Gastrocnemius medialis (tissue), 4 donors: ENCODE measurements around the gene PLA2R1. TPM values are rescaled to one million over a fixed set of nuclear protein-coding genes. Genes with fewer than 3 reads are reported as not detected.
A peak's percentile ranks its signal among the peaks of the same experiment; 100 is the strongest.

Source experiments
- ATAC-seq, 2 donors: fragments of 150-250 bp; one replicate each; pipeline ENCODE4 v1.9.1; 2016
- DNase-seq, 2 donors: peaks; one replicate each; pipeline ENCODE4 v3.0.0-alpha.2; 2019
- H3K27ac ChIP-seq, 4 donors: fragments of 200-600 bp; sonication (generic); 1 replicate in 1 of 4; 2 replicates in 3 of 4; pipeline ENCODE4 v1.5.1; 2016 to 2018; ENCODE audit warnings: mild to moderate bottlenecking in 2 of 4, moderate library complexity in 1 of 4
- H3K27me3 ChIP-seq, 3 donors: fragments of 200-600 bp; sonication (generic) in 2 of 3; 1 replicate in 1 of 3; 2 replicates in 2 of 3; pipeline versions ENCODE4 v1.5.1 to v1.6.0; 2016 to 2019; ENCODE audit warnings: mild to moderate bottlenecking in 1 of 3, moderate library complexity in 1 of 3
- H3K36me3 ChIP-seq, 2 donors: fragments of 200-600 bp; sonication (generic) in 1 of 2; one replicate each; pipeline ENCODE4 v1.5.1; 2017 to 2018
- H3K4me1 ChIP-seq, 2 donors: fragments of 200-600 bp; sonication (generic) in 1 of 2; one replicate each; pipeline ENCODE4 v1.5.1; 2016 to 2017; ENCODE audit warnings: mild to moderate bottlenecking in 2 of 2
- H3K4me3 ChIP-seq, 4 donors: fragments of 200-600 bp; sonication (generic) in 3 of 4; 1 replicate in 1 of 4; 2 replicates in 3 of 4; pipeline ENCODE4 v1.5.1; 2016 to 2019; ENCODE audit warnings: mild to moderate bottlenecking in 2 of 4
- H3K9me3 ChIP-seq, 3 donors: fragments of 200-600 bp; sonication (generic) in 2 of 3; 1 replicate in 1 of 3; 2 replicates in 2 of 3; pipeline ENCODE4 v1.5.1; 2016 to 2019
- POLR2A ChIP-seq, 2 donors: fragments of 450-650 bp; IDR thresholded peaks; one replicate each; pipeline ENCODE4 v1.6.1; 2017; ENCODE audit warnings: antibody characterized with exemption in 2 of 2, mild to moderate bottlenecking in 2 of 2, moderate library complexity in 2 of 2
- in situ Hi-C, 4 donors: fragments of 200-750 bp; cut with MboI; loops; one replicate each; pipeline versions ENCODE4 v1.15.0 to v1.8.0; 2017; ENCODE audit warnings: low sequenced_read_pairs in 4 of 4
- intact Hi-C: fragments of 100-400 bp; cut with DNase I; formaldehyde crosslinking; loops from one replicate; pipeline ENCODE4 v1.15.1; 2023; ENCODE audit warnings: low total_unique reads
- total RNA-seq, 4 donors: library from RNA; depleted of rRNA; stranded (reverse); fragments of >200 nt; gene quantifications; one replicate each; pipeline versions ENCODE4 v1.1.0 to v1.2.3, GENCODE V29; 2016
- TF ChIP-seq, protein P1 (sequence below), 5 experiments: fragments of 450-650 bp in 3 of 5; fragments of 200-600 bp in 2 of 5; sonication (generic) in 2 of 5; IDR thresholded peaks in 4 of 5; conservative IDR thresholded peaks in 1 of 5; 1 replicate in 4 of 5; 2 replicates in 1 of 5; pipeline ENCODE4 v1.5.1; 2016 to 2019; ENCODE audit warnings: antibody characterized with exemption in 5 of 5, mild to moderate bottlenecking in 3 of 5, moderate library complexity in 3 of 5

PLA2R1 gene
- total RNA-seq, 4 donors from 2014 or later: 0.34 to 1.0 (median 0.45) TPM

GRCh38 chr2:159946326-159946999 lies 116.0 kb downstream of the PLA2R1 start:
- DNase-seq (no peak), ATAC-seq (no peak)
- Histone ChIP-seq H3K4me3 (no peak overlapping the region), H3K27ac (peak overlapping the region in 2 of 4 donors; percentile 28 to 35), H3K27me3 (no peaks in the 10 kb centered on the region), H3K9me3 (no peaks in the 10 kb centered on the region), H3K36me3 (no peaks in the 10 kb centered on the region), H3K4me1 (peaks cover 0 to 5% of the 10 kb centered on the region in 2 donors)
- no peak for TF ChIP-seq POLR2A (IDR thresholded peaks at IDR 0.05)
- TF ChIP-seq, protein P1, sequence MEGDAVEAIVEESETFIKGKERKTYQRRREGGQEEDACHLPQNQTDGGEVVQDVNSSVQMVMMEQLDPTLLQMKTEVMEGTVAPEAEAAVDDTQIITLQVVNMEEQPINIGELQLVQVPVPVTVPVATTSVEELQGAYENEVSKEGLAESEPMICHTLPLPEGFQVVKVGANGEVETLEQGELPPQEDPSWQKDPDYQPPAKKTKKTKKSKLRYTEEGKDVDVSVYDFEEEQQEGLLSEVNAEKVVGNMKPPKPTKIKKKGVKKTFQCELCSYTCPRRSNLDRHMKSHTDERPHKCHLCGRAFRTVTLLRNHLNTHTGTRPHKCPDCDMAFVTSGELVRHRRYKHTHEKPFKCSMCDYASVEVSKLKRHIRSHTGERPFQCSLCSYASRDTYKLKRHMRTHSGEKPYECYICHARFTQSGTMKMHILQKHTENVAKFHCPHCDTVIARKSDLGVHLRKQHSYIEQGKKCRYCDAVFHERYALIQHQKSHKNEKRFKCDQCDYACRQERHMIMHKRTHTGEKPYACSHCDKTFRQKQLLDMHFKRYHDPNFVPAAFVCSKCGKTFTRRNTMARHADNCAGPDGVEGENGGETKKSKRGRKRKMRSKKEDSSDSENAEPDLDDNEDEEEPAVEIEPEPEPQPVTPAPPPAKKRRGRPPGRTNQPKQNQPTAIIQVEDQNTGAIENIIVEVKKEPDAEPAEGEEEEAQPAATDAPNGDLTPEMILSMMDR (IDR thresholded peaks at IDR 0.05 in 4 of 5, conservative IDR thresholded peaks at IDR 0.05 in 1 of 5): no peak
- in situ Hi-C loops (no loop called here), intact Hi-C loops (no loop called here)

GRCh38 chr2:159944874-159945273 lies 117.5 kb downstream of the PLA2R1 start:
- intact Hi-C loops: no loop called here
- no peak overlapping the region for H3K4me3 ChIP-seq
- DNase-seq: no peak

DNA sequence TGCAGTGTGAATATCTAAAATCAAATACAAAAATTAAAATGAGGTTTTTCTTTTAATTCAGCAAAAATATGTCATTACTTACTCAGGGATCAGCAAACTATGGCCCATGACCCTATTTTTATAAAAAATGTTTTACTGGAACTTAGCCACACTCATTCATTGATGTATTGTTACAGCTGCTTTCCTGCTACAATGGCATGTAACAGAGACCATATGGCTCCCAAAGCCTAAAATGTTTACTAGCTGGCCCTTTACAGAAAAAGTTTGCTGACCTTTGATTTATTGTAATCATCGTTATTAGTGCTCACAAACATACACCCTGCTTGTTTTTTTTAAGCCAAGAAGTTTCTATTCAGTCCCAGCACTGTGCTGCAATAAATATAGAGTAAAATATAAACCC lies 120.3 kb downstream of the PLA2R1 start:
- Histone ChIP-seq H3K36me3 (no peaks in the 10 kb centered on the region), H3K4me1 (peaks cover 0 to 5% of the 10 kb centered on the region in 2 donors), H3K27ac (no peak overlapping the region), H3K27me3 (no peaks in the 10 kb centered on the region), H3K4me3 (no peak overlapping the region), H3K9me3 (no peaks in the 10 kb centered on the region)
- ATAC-seq: no peak
- DNase-seq: no peak
- in situ Hi-C loops (no loop called here), intact Hi-C loops (no loop called here)
- TF ChIP-seq, protein P1 (IDR thresholded peaks at IDR 0.05 in 4 of 5, conservative IDR thresholded peaks at IDR 0.05 in 1 of 5): no peak
- no peak for TF ChIP-seq POLR2A (IDR thresholded peaks at IDR 0.05)

More at GRCh38 chr2:159944874-159945273, 117.5 kb downstream of the PLA2R1 start:
- Histone ChIP-seq H3K36me3 (no peaks in the 10 kb centered on the region), H3K27me3 (no peaks in the 10 kb centered on the region), H3K27ac (no peak overlapping the region), H3K4me1 (peaks cover 0 to 5% of the 10 kb centered on the region in 2 donors), H3K9me3 (no peaks in the 10 kb centered on the region)
- ATAC-seq: no peak
- in situ Hi-C loops: no loop called here
- no peak for TF ChIP-seq POLR2A (IDR thresholded peaks at IDR 0.05)
- TF ChIP-seq, protein P1 (IDR thresholded peaks at IDR 0.05 in 4 of 5, conservative IDR thresholded peaks at IDR 0.05 in 1 of 5): no peak

GRCh38 chr2:159941729-159942128 lies 120.7 kb downstream of the PLA2R1 start:
- Histone ChIP-seq H3K9me3 (no peaks in the 10 kb centered on the region), H3K36me3 (no peaks in the 10 kb centered on the region), H3K4me3 (no peak overlapping the region), H3K27ac (no peak overlapping the region), H3K27me3 (no peaks in the 10 kb centered on the region), H3K4me1 (peaks cover 0 to under 1% of the 10 kb centered on the region in 2 donors)
- DNase-seq (no peak), ATAC-seq (no peak)
- TF ChIP-seq POLR2A (IDR thresholded peaks at IDR 0.05): no peak
- TF ChIP-seq, protein P1 (IDR thresholded peaks at IDR 0.05 in 4 of 5, conservative IDR thresholded peaks at IDR 0.05 in 1 of 5): no peak
- intact Hi-C loops: no loop called here
- in situ Hi-C loops: no loop called here
